ENCODE measurements around the gene FN1.

- TF ChIP-seq CTCF (IDR thresholded peaks at IDR 0.05; ENCODE audit: low read length) (no peak), EZH2 (optimal IDR thresholded peaks at IDR 0.05; ENCODE audit: low read depth, low read length) (no peak), EZH2phosphoT487 (IDR thresholded peaks at IDR 0.05; ENCODE audit: low read length) (no peak)
Observed at GRCh38 chr2:215366440-215367032, 69.3 kb downstream of the FN1 start.
